Measurements from ENCODE around the gene ARL15.

ARL15 gene

DNA sequence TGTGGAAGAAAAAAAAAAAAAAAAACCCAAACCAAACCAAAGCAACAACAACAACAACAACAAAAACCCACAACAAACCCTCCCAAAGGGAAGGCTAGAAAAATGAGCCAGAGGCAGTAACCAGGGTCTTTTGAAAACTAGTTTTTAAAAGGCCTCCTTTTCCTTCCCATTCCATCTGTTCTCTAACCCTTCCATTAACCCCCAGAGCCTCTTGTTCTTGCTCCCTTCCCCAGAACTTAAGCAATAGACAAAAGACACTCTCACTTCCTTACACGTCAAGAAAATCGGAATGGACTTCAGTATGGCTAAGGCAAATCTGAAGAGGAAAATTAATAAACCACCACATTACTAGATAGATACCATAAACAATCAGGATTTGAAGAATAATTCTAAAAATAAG lies 292.8 kb downstream of the ARL15 start:
- Histone ChIP-seq H3K4me3 (ENCODE audit: low read depth in 1 of 2, low read length in 1 of 2) (no peak overlapping the region), H3K36me3 (no peaks in the 10 kb centered on the region), H3K27me3 (peaks cover 6% of the 10 kb centered on the region)

DNA sequence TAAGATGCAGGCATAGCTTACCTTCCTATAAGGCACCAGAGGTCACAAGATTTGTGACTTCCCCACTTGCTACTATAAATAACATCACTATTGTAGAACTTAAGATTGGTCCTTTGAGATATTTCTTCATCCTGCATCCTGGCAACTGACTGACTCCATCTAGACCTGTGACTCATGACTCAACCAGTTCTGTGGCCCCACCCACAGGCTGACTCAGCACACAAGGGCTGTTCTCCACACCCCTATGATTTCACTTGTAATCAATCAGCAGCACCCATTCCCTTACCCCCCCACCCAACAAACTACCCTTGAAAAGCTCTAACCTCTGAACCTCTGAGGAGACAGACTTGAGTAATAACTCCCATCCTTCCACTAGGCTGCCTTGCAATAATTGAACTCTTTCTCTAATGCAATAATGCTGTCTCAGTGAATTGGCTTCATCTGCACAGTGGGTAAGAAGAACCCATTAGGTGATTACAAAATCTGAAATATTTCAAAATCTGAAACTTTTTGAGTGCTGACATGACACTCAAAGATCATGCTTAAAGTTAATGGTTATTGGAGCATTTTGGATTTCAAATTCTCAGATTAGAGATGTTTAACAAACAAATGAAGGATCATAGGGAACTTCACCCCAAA lies 296.7 kb downstream of the ARL15 start:
- Histone ChIP-seq H3K27ac (no peak overlapping the region), H3K9me3 (peaks cover 8% of the 10 kb centered on the region), H3K4me3 (ENCODE audit: low read depth in 1 of 2, low read length in 1 of 2) (no peak overlapping the region), H3K4me1 (ENCODE audit: control insufficient read depth in 1 of 2, insufficient read depth in 1 of 2, low read depth in 1 of 2, low read length in 1 of 2) (no peaks in the 10 kb centered on the region), H3K36me3 (no peaks in the 10 kb centered on the region), H3K27me3 (no peaks in the 10 kb centered on the region)
- TF ChIP-seq, protein P1, sequence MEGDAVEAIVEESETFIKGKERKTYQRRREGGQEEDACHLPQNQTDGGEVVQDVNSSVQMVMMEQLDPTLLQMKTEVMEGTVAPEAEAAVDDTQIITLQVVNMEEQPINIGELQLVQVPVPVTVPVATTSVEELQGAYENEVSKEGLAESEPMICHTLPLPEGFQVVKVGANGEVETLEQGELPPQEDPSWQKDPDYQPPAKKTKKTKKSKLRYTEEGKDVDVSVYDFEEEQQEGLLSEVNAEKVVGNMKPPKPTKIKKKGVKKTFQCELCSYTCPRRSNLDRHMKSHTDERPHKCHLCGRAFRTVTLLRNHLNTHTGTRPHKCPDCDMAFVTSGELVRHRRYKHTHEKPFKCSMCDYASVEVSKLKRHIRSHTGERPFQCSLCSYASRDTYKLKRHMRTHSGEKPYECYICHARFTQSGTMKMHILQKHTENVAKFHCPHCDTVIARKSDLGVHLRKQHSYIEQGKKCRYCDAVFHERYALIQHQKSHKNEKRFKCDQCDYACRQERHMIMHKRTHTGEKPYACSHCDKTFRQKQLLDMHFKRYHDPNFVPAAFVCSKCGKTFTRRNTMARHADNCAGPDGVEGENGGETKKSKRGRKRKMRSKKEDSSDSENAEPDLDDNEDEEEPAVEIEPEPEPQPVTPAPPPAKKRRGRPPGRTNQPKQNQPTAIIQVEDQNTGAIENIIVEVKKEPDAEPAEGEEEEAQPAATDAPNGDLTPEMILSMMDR (IDR thresholded peaks at IDR 0.05), result no peak

More for the DNA sequence above, 292.8 kb downstream of the ARL15 start:
- TF ChIP-seq, protein P1 (IDR thresholded peaks at IDR 0.05), result no peak
- H3K9me3 ChIP-seq, result peaks cover 8% of the 10 kb centered on the region
- H3K27ac ChIP-seq, result no peak overlapping the region
- H3K4me1 ChIP-seq (ENCODE audit: control insufficient read depth in 1 of 2, insufficient read depth in 1 of 2, low read depth in 1 of 2, low read length in 1 of 2), result peaks cover 10 to 11% of the 10 kb centered on the region in 2 experiments

DNA sequence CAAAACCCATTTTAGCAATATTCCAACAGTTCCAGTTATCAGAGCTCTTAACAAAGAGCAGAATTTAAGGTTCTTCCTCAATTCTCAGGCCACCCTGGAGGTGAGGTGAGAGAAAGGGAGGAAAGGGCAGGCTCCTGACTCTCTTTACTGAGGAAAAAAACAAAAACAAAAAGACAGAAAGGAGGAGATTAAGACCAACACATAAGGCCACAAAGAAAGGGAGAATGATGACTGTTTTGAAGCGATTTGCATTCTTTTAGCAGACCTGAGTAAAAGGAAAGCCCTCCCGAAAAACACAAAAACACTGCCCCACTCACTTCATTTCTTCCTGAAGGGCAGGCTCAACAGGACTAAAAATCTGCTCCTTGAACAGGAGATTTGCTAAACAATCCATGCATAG lies 300.5 kb downstream of the ARL15 start:
- TF ChIP-seq, protein P1 (IDR thresholded peaks at IDR 0.05), result no peak
- no peak overlapping the region for H3K27ac ChIP-seq

DNA sequence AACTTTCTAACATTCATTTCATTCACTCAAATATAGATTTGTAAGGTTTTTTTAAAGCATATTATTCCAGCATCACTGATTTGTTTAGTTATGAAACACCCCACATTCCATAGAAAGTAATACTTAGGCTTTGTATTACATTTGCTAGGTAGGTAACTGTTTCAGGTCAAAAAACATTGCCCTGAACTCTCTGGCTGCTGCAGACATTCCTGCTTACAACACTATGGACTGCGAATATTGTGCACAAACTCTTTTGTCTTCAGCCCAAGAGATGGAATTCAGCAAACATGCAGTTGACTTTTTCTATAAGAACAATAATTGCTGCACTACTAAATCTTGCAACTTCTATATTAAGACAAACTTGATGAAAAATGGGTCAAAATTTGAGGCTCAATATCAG lies 301.0 kb downstream of the ARL15 start:
- TF ChIP-seq, protein P1 (IDR thresholded peaks at IDR 0.05), result no peak
- Histone ChIP-seq H3K4me1 (ENCODE audit: control insufficient read depth in 1 of 2, insufficient read depth in 1 of 2, low read depth in 1 of 2, low read length in 1 of 2) (no peaks in the 10 kb centered on the region), H3K9me3 (peaks cover 8% of the 10 kb centered on the region), H3K27ac (no peak overlapping the region), H3K27me3 (no peaks in the 10 kb centered on the region), H3K36me3 (no peaks in the 10 kb centered on the region), H3K4me3 (ENCODE audit: low read depth in 1 of 2, low read length in 1 of 2) (no peak overlapping the region)

More for the DNA sequence above, 300.5 kb downstream of the ARL15 start:
- no peaks in the 10 kb centered on the region for H3K36me3 ChIP-seq
- no peaks in the 10 kb centered on the region for H3K4me1 ChIP-seq (ENCODE audit: control insufficient read depth in 1 of 2, insufficient read depth in 1 of 2, low read depth in 1 of 2, low read length in 1 of 2)
- no peaks in the 10 kb centered on the region for H3K27me3 ChIP-seq
- no peak overlapping the region for H3K4me3 ChIP-seq (ENCODE audit: low read depth in 1 of 2, low read length in 1 of 2)
- H3K9me3 ChIP-seq, result peaks cover 8% of the 10 kb centered on the region

DNA sequence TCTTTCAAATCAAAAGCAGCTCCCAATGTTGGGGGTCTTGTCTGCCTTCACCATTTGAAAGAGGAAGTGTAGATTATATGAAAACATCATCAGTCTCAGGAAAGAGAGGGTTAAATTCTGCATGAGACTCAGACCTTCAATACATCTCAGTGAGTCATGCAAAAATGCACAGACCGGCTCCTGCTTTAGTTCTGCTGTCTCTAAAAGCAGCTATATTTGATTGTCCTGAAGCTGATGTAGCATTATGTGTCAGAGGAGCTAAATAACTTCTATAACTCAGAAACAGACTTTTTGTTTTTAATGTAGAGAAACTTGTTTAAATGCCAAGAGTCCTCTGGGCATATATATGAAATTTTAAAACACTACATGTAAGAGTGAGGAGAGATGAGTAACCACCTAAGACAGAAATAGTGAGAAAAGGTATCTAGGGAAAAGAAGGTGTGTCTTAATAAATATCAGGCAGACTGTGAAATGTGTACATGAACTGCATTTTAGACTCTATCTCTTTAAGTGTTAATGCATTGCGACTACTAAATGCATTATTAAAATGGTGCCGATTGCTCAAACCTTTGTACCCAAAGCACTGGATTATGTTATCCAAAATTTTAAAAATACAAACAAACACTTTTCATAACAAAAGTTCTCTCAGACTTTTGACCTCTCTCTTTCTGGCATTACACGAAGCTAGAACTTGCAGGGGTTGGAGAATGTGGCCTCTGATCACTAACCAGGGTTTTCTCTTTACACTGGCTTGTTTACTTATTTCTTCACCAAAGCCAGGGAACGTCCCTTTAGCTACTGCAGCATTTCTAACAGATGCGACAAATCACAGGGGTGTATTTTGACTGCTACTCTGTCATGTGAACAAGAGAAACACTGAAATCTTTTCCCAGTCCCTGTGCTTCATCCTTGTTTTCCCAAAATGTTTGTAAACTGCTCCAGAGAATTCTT lies 302.3 kb downstream of the ARL15 start:
- Histone ChIP-seq H3K9me3 (no peaks in the 10 kb centered on the region), H3K4me3 (ENCODE audit: low read depth in 1 of 2, low read length in 1 of 2) (no peak overlapping the region), H3K27me3 (no peaks in the 10 kb centered on the region), H3K36me3 (no peaks in the 10 kb centered on the region), H3K27ac (no peak overlapping the region), H3K4me1 (ENCODE audit: control insufficient read depth in 1 of 2, insufficient read depth in 1 of 2, low read depth in 1 of 2, low read length in 1 of 2) (no peaks in the 10 kb centered on the region)
- TF ChIP-seq, protein P1 (IDR thresholded peaks at IDR 0.05), result no peak

All from neutrophil (primary cell).